SK-N-SH treated with all-trans-retinoic acid at 6 μM for 48 hours (cell line): ENCODE results near the gene NAT8.

Source experiments
- BACH2 ChIP-seq: fragments of 250-450 bp; sonication (Bioruptor Pico); IDR thresholded peaks from 2 replicates; pipeline ENCODE4 v1.9.0; 2021; ENCODE audit warnings: mild to moderate bottlenecking, borderline replicate concordance
- CREB5 ChIP-seq: fragments of 250-450 bp; sonication (Bioruptor Pico); IDR thresholded peaks from 2 replicates; pipeline ENCODE4 v1.5.1; 2020; ENCODE audit warnings: low read depth, mild to moderate bottlenecking, moderate library complexity
- PATZ1 ChIP-seq: fragments of 250-450 bp; sonication (Bioruptor Pico); IDR thresholded peaks from 2 replicates; pipeline ENCODE4 v1.8.0; 2020; ENCODE audit warnings: mild to moderate bottlenecking, moderate library complexity, borderline replicate concordance
- PPARA ChIP-seq: fragments of 250-450 bp; sonication (Bioruptor Pico); IDR thresholded peaks from 2 replicates; pipeline ENCODE4 v1.5.0; 2020; ENCODE audit warnings: mild to moderate bottlenecking, borderline replicate concordance
- RARB ChIP-seq: fragments of 250-450 bp; sonication (Bioruptor Pico); IDR thresholded peaks from 2 replicates; pipeline ENCODE4 v1.8.0; 2021; ENCODE audit warnings: mild to moderate bottlenecking, moderate library complexity
- ZC3H10 ChIP-seq: fragments of 250-450 bp; sonication (Bioruptor Pico); IDR thresholded peaks from 2 replicates; pipeline ENCODE4 v1.5.1; 2021; ENCODE audit warnings: mild to moderate bottlenecking, moderate library complexity
- ZNF565 ChIP-seq: fragments of 450-650 bp; formaldehyde crosslinking; conservative IDR thresholded peaks from 2 replicates; pipeline ENCODE4 v1.5.0; 2020; ENCODE audit warnings: low read depth, mild to moderate bottlenecking, moderate library complexity

GRCh38 chr2:73611867-73612266 lies 30.4 kb downstream of the NAT8 start:
- no peak for TF ChIP-seq PATZ1 (CRISPR knock-in tag)
- TF ChIP-seq PPARA (CRISPR knock-in tag), result no peak
- TF ChIP-seq ZC3H10 (CRISPR knock-in tag), result no peak
- TF ChIP-seq ZNF565 (CRISPR knock-in tag), result no peak
- TF ChIP-seq CREB5, result no peak
- no peak for TF ChIP-seq RARB
- TF ChIP-seq BACH2 (CRISPR knock-in tag), result no peak
